HCT116 (cell line): ENCODE data around the gene VASN.

Experiments
- EZH2 ChIP-seq: fragments of 200-600 bp; sonication (generic); IDR thresholded peaks from 2 replicates; pipeline ENCODE4 v1.6.1; 2017; ENCODE audit warnings: antibody characterized with exemption, mixed run types
- MAX ChIP-seq: IDR thresholded peaks from 2 replicates; pipeline ENCODE4 v1.6.1; 2012

- TF ChIP-seq EZH2 (no peak), MAX (no peak)
These were observed 41.3 kb upstream of the VASN start for GRCh38 chr16:4330277-4330874.
